IMR-90 (cell line): ENCODE data around the gene ANTXR2. TPM values are rescaled to one million over a fixed set of nuclear protein-coding genes. Genes with fewer than 3 reads are reported as not detected.

ENCODE experiments used
- ATAC-seq: fragments of 200-7000 bp; cut with Tn5 transposase; 2 replicates; pipeline ENCODE4 v1.9.1; 2020; ENCODE audit warnings: low read depth, mild to moderate bottlenecking, moderate library complexity
- BruUV-seq: library from RNA; stranded (reverse); fragments of 400-500 nt; replicated peaks from 2 replicates; lab custom pipeline; 2021; lab: Mats Ljungman, UMichigan
- CTCF ChIA-PET: fragments of 300-600 bp; formaldehyde crosslinking; extraction: SDS; loops from one replicate; lab custom pipeline; 2021; ENCODE audit warnings: antibody characterized with exemption; lab: Yijun Ruan, JAX
- POLR2A ChIA-PET: fragments of 300-600 bp; sonication (Branson Sonifier 250); formaldehyde crosslinking; loops from one replicate; lab custom pipeline; 2022; ENCODE audit warnings: antibody characterized with exemption; ENCODE audit not compliant: unreplicated experiment; lab: Charles Lee
- DNase-seq: peaks from one replicate; pipeline ENCODE4 v3.0.0; 2013
- H2AFZ ChIP-seq: replicated peaks from 2 replicates; pipeline ENCODE3; 2013; ENCODE audit warnings: low read length, mild to moderate bottlenecking; ENCODE audit not compliant: poor library complexity
- H2AK5ac ChIP-seq: 2 replicates; pipeline ENCODE4 v1.6.1; 2013; ENCODE audit warnings: low read depth, low read length, inconsistent platforms
- H2AK9ac ChIP-seq: replicated peaks from 2 replicates; pipeline ENCODE3; 2013; ENCODE audit warnings: mild to moderate bottlenecking, low read depth, low read length, moderate library complexity; ENCODE audit not compliant: poor library complexity
- H2BK120ac ChIP-seq: 2 replicates; pipeline ENCODE4 v1.6.1; 2013; ENCODE audit warnings: low read depth, low read length, inconsistent platforms
- H2BK15ac ChIP-seq: 3 replicates; pipeline ENCODE4 v1.6.1; 2013; ENCODE audit warnings: low read depth, low read length, inconsistent platforms
- H2BK20ac ChIP-seq: 2 replicates; pipeline ENCODE4 v1.6.1; 2013; ENCODE audit warnings: low read depth, mild to moderate bottlenecking, inconsistent platforms, low read length, moderate library complexity
- H2BK5ac ChIP-seq: 2 replicates; pipeline ENCODE4 v1.6.1; 2013; ENCODE audit warnings: mild to moderate bottlenecking, low read depth, low read length, inconsistent platforms; ENCODE audit not compliant: poor library complexity, severe bottlenecking
- H3K14ac ChIP-seq: replicated peaks from 2 replicates; pipeline ENCODE4 v1.6.1; 2013; ENCODE audit warnings: low read depth, low read length, inconsistent platforms
- H3K18ac ChIP-seq: 2 replicates; pipeline ENCODE4 v1.6.1; 2013; ENCODE audit warnings: low read depth, low read length, control low read depth
- H3K23ac ChIP-seq: 2 replicates; pipeline ENCODE4 v1.6.1; 2013; ENCODE audit warnings: low read depth, low read length, inconsistent platforms
- H3K27ac ChIP-seq: 2 replicates; pipeline ENCODE4 v1.5.1; 2013; ENCODE audit warnings: mild to moderate bottlenecking, control low read depth, low read length; ENCODE audit not compliant: insufficient read depth
- H3K27me3 ChIP-seq: 2 replicates; pipeline ENCODE4 v1.6.1; 2013; ENCODE audit warnings: low read length; ENCODE audit not compliant: control insufficient read depth, insufficient read depth
- H3K36me3 ChIP-seq: 2 replicates; pipeline ENCODE4 v1.6.1; 2013; ENCODE audit warnings: low read length, mixed read lengths; ENCODE audit not compliant: control insufficient read depth, insufficient read depth
- H3K4ac ChIP-seq: 2 replicates; pipeline ENCODE4 v1.6.1; 2013; ENCODE audit warnings: low read depth, low read length, inconsistent platforms
- H3K4me1 ChIP-seq: 2 replicates; pipeline ENCODE4 v1.6.1; 2013; ENCODE audit warnings: low read length, mixed read lengths; ENCODE audit not compliant: control insufficient read depth, insufficient read depth
- H3K4me2 ChIP-seq: 2 replicates; pipeline ENCODE4 v1.6.1; 2013; ENCODE audit warnings: low read depth, mild to moderate bottlenecking, control low read depth, low read length, moderate library complexity
- H3K4me3 ChIP-seq: 2 replicates; pipeline ENCODE4 v1.5.1; 2013; ENCODE audit warnings: low read depth, mild to moderate bottlenecking, control low read depth, low read length, moderate library complexity; ENCODE audit not compliant: insufficient read depth
- H3K56ac ChIP-seq: 2 replicates; pipeline ENCODE4 v1.6.1; 2013; ENCODE audit warnings: low read length, inconsistent platforms; ENCODE audit not compliant: insufficient read depth; ENCODE audit errors: extremely low read depth
- H3K79me1 ChIP-seq, 2 experiments: 2 replicates each; pipeline ENCODE4 v1.6.1; 2013; ENCODE audit warnings: low read length in 2 of 2, inconsistent platforms in 1 of 2, low read depth in 1 of 2
- H3K9ac ChIP-seq: 2 replicates; pipeline ENCODE4 v1.6.1; 2013; ENCODE audit warnings: low read depth, low read length, control low read depth
- H3K9me1 ChIP-seq: 2 replicates; pipeline ENCODE4 v1.6.1; 2013; ENCODE audit warnings: low read length, inconsistent platforms; ENCODE audit not compliant: insufficient read depth
- H3K9me3 ChIP-seq: 2 replicates; pipeline ENCODE4 v1.6.1; 2013; ENCODE audit warnings: low read length; ENCODE audit not compliant: control insufficient read depth, insufficient read depth
- H4K20me1 ChIP-seq: 2 replicates; pipeline ENCODE4 v1.6.1; 2013; ENCODE audit warnings: low read length, inconsistent platforms; ENCODE audit not compliant: insufficient read depth
- H4K5ac ChIP-seq: 2 replicates; pipeline ENCODE4 v1.6.1; 2013; ENCODE audit warnings: mild to moderate bottlenecking, low read depth, low read length, control low read depth
- H4K8ac ChIP-seq, 2 experiments: 2 replicates each; pipeline ENCODE4 v1.6.1; 2013; ENCODE audit warnings: low read depth in 2 of 2, low read length in 2 of 2, control low read depth in 1 of 2, inconsistent platforms in 1 of 2
- H4K91ac ChIP-seq: 2 replicates; pipeline ENCODE4 v1.6.1; 2013; ENCODE audit warnings: low read depth, low read length, inconsistent platforms; ENCODE audit not compliant: insufficient read depth
- BHLHE40 ChIP-seq: fragments of 150-350 bp; IDR thresholded peaks from 2 replicates; pipeline ENCODE4 v1.6.1; 2016; ENCODE audit warnings: mild to moderate bottlenecking, low read depth, low read length
- CEBPB ChIP-seq: IDR thresholded peaks from 2 replicates; pipeline ENCODE4 v1.6.1; 2012; ENCODE audit warnings: low read depth, low read length, improper control_type of control experiment
- CHD1 ChIP-seq: IDR thresholded peaks from 2 replicates; pipeline ENCODE4 v1.6.1; 2012; ENCODE audit warnings: low read depth, low read length, improper control_type of control experiment
- MAFK ChIP-seq: IDR thresholded peaks from 2 replicates; pipeline ENCODE4 v1.6.1; 2012; ENCODE audit warnings: low read depth, low read length, improper control_type of control experiment
- POLR2A ChIP-seq: IDR thresholded peaks from 2 replicates; pipeline ENCODE4 v1.6.1; 2012; ENCODE audit warnings: mild to moderate bottlenecking, low read depth, low read length
- RFX5 ChIP-seq: IDR thresholded peaks from 2 replicates; pipeline ENCODE4 v1.8.0; 2012; ENCODE audit warnings: low read depth, mild to moderate bottlenecking, low read length, moderate library complexity
- WGBS, 2 experiments: methylation state at CpG; one replicate each; pipeline versions ENCODE4 v1.1.5 to v1.1.7; 2013; ENCODE audit warnings: missing lambda C conversion rate in 2 of 2; ENCODE audit not compliant: insufficient read length in 1 of 2; ENCODE audit errors: extremely low coverage in 2 of 2; 5-methylcytosine and 5-hydroxymethylcytosine counted together
- dilution Hi-C: fragments of 300-500 bp; cut with HindIII; formaldehyde crosslinking; loops from one replicate; pipeline ENCODE4 v1.14.3; 2018; ENCODE audit warnings: low sequenced_read_pairs; ENCODE audit not compliant: unreplicated experiment
- in situ Hi-C: fragments of 300-500 bp; cut with MboI; formaldehyde crosslinking; loops from 3 replicates; pipeline ENCODE4 v1.14.3; 2019; ENCODE audit warnings: low sequenced_read_pairs, inconsistent platforms, mixed read lengths
- intact Hi-C: fragments of 100-400 bp; cut with micrococcal nuclease; formaldehyde crosslinking; loops from 2 replicates; pipeline ENCODE4 v1.10.0; 2022
- polyA plus RNA-seq, 3 experiments: library from polyadenylated mRNA; depleted of rRNA; stranded (reverse); fragments of >200 nt; gene quantifications; 2 replicates each; pipeline ENCODE4 v1.2.3, GENCODE V29; 2012; ENCODE audit warnings: low replicate concordance in 1 of 3
- total RNA-seq: library from RNA; depleted of rRNA; stranded (reverse); fragments of >200 nt; gene quantifications from 2 replicates; pipeline ENCODE4 v1.2.3, GENCODE V29; 2012
- TF ChIP-seq, protein P1 (sequence below): fragments of 150-350 bp; IDR thresholded peaks from 2 replicates; pipeline ENCODE4 v1.6.1; 2017; ENCODE audit warnings: mild to moderate bottlenecking, antibody characterized with exemption, low read length, low read depth

ANTXR2 gene
- total and polyA plus RNA-seq, 2 of the 4 experiments (the other 2 are of a cell fraction) = 46.8 to 88.5 TPM

DNA sequence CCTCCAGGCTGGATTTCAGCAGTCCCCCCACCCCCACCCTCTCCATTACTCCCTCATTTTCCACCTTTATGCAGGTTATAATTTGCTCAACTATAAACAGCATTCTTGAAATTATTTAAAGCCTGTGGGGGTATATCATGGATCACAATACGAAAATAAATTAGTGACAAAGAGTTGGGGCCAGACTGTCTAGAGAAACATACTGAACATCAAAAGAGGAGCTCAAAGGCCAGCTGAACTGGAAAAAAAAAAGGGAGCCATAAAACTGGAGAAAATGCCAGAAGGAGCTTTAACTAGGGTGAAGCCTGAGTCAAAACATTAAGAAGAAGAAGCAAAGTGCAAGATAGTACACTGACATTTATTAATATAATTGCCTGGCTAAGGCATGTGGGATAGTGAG is 137.8 kb downstream of the ANTXR2 start:
- ChIA-PET CTCF (interaction anchor here (0.6 kb wide), 1 partner anchor 59 kb away, joined by 3 read pairs; no protein-coding TSS in a partner anchor), POLR2A (no interaction called here)
- Histone ChIP-seq H3K23ac (no peak overlapping the region), H2BK15ac (no peak overlapping the region), H3K4me3 (no peak overlapping the region), H3K14ac (no peak overlapping the region), H3K18ac (no peak overlapping the region), H3K36me3 (no peaks in the 10 kb centered on the region), H4K8ac (no peak overlapping the region; a peak in 1 of 4 replicates), H3K9me1 (no peaks in the 10 kb centered on the region), H4K91ac (no peak overlapping the region), H3K9me3 (no peaks in the 10 kb centered on the region), H2BK120ac (no peak overlapping the region), H3K9ac (no peak overlapping the region), H3K4me1 (no peaks in the 10 kb centered on the region), H2AK9ac (no peak overlapping the region), H3K27me3 (no peaks in the 10 kb centered on the region), H3K4ac (no peak overlapping the region), H2AK5ac (no peak overlapping the region), H2BK5ac (no peak overlapping the region), H3K4me2 (no peak overlapping the region), H3K27ac (no peak overlapping the region), H2AFZ (no peak overlapping the region), H3K79me1 (peaks cover 0 to 17% of the 10 kb centered on the region in 2 experiments; a peak in 2 of 4 replicates), H3K56ac (no peak overlapping the region), H2BK20ac (no peak overlapping the region), H4K20me1 (no peaks in the 10 kb centered on the region), H4K5ac (no peak overlapping the region)
- in situ Hi-C loops (no loop called here), intact Hi-C loops (no loop called here), dilution Hi-C loops (no loop called here)
- no CpG with 5 or more reads among the region's 1 CpG for WGBS, 2 experiments
- TF ChIP-seq MAFK = no peak
- TF ChIP-seq RFX5 = no peak
- TF ChIP-seq BHLHE40 = no peak
- TF ChIP-seq CEBPB = no peak
- no peak for TF ChIP-seq POLR2A
- TF ChIP-seq CHD1 = no peak
- TF ChIP-seq, protein P1, sequence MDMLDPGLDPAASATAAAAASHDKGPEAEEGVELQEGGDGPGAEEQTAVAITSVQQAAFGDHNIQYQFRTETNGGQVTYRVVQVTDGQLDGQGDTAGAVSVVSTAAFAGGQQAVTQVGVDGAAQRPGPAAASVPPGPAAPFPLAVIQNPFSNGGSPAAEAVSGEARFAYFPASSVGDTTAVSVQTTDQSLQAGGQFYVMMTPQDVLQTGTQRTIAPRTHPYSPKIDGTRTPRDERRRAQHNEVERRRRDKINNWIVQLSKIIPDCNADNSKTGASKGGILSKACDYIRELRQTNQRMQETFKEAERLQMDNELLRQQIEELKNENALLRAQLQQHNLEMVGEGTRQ = no peak
- no TSS peak for BruUV-seq
- ATAC-seq (no peak), DNase-seq (no peak)
